IPS-15b (cell line): ENCODE measurements around the gene OSBPL1A.

Source experiments
- H3K27me3 ChIP-seq: one replicate; pipeline ENCODE4 v1.6.1; 2013; ENCODE audit warnings: low read length; ENCODE audit not compliant: control insufficient read depth, insufficient read depth
- H3K36me3 ChIP-seq: one replicate; pipeline ENCODE4 v1.6.1; 2013; ENCODE audit warnings: low read length; ENCODE audit not compliant: control insufficient read depth, insufficient read depth
- H3K4me1 ChIP-seq: one replicate; pipeline ENCODE4 v1.6.1; 2013; ENCODE audit warnings: mild to moderate bottlenecking, low read length; ENCODE audit not compliant: control insufficient read depth, insufficient read depth
- H3K4me3 ChIP-seq: one replicate; pipeline ENCODE4 v1.5.1; 2013; ENCODE audit warnings: low read depth, low read length
- H3K9ac ChIP-seq: one replicate; pipeline ENCODE4 v1.6.1; 2013; ENCODE audit warnings: low read depth, mild to moderate bottlenecking, low read length
- H3K9me3 ChIP-seq: one replicate; pipeline ENCODE4 v1.6.1; 2013; ENCODE audit warnings: mild to moderate bottlenecking, low read length; ENCODE audit not compliant: control insufficient read depth, insufficient read depth

OSBPL1A gene

GRCh38 chr18:24397694-24398368, at the start of gene OSBPL1A:
Gene OSBPL1A, minus strand, starts transcription at chr18:24397824. Its CDS starts 20,291 bp downstream, at chr18:24377533.
- peak within 1 kb of the TSS; percentile 91 for H3K9ac ChIP-seq
- no peaks in the 10 kb centered on the region for H3K27me3 ChIP-seq
- peaks cover 29% of the 10 kb centered on the region for H3K4me1 ChIP-seq
- H3K4me3 ChIP-seq: peak within 1 kb of the TSS; percentile 99
- H3K36me3 ChIP-seq: no peaks in the 10 kb centered on the region
- no peaks in the 10 kb centered on the region for H3K9me3 ChIP-seq

- Histone ChIP-seq H3K27me3 (no peaks in the 10 kb centered on the region), H3K4me1 (no peaks in the 10 kb centered on the region), H3K9ac (no peak overlapping the region), H3K36me3 (peaks cover 7% of the 10 kb centered on the region), H3K9me3 (no peaks in the 10 kb centered on the region), H3K4me3 (no peak overlapping the region)
Measured at GRCh38 chr18:24446953-24447538, 49.4 kb upstream of the OSBPL1A start.

GRCh38 chr18:24446453-24446852, 48.8 kb upstream of the OSBPL1A start:
- no peaks in the 10 kb centered on the region for H3K4me1 ChIP-seq
- H3K27me3 ChIP-seq: no peaks in the 10 kb centered on the region
- H3K36me3 ChIP-seq: peaks cover 8% of the 10 kb centered on the region
- H3K4me3 ChIP-seq: no peak overlapping the region
- H3K9ac ChIP-seq: no peak overlapping the region
- no peaks in the 10 kb centered on the region for H3K9me3 ChIP-seq

GRCh38 chr18:24443870-24444269, 46.2 kb upstream of the OSBPL1A start:
- Histone ChIP-seq H3K27me3 (no peaks in the 10 kb centered on the region), H3K9me3 (no peaks in the 10 kb centered on the region), H3K4me1 (no peaks in the 10 kb centered on the region), H3K9ac (no peak overlapping the region), H3K36me3 (peaks cover 9% of the 10 kb centered on the region), H3K4me3 (no peak overlapping the region)

- Histone ChIP-seq H3K27me3 (no peaks in the 10 kb centered on the region), H3K9ac (no peak overlapping the region), H3K9me3 (no peaks in the 10 kb centered on the region), H3K36me3 (peaks cover 7% of the 10 kb centered on the region), H3K4me1 (no peaks in the 10 kb centered on the region), H3K4me3 (no peak overlapping the region)
Measured at GRCh38 chr18:24436939-24437338, 39.3 kb upstream of the OSBPL1A start.

- Histone ChIP-seq H3K27me3 (no peaks in the 10 kb centered on the region), H3K4me3 (no peak overlapping the region), H3K9me3 (no peaks in the 10 kb centered on the region), H3K36me3 (peaks cover 6% of the 10 kb centered on the region), H3K4me1 (peaks cover 7% of the 10 kb centered on the region), H3K9ac (no peak overlapping the region)
Measured at GRCh38 chr18:24432618-24433017, 35.0 kb upstream of the OSBPL1A start.

GRCh38 chr18:24429188-24429587, 31.6 kb upstream of the OSBPL1A start:
- peaks cover 11% of the 10 kb centered on the region for H3K4me1 ChIP-seq

GRCh38 chr18:24428709-24429108, 31.1 kb upstream of the OSBPL1A start:
- Histone ChIP-seq H3K4me1 (peaks cover 11% of the 10 kb centered on the region), H3K9ac (no peak overlapping the region), H3K4me3 (no peak overlapping the region), H3K27me3 (peaks cover 2% of the 10 kb centered on the region), H3K36me3 (peaks cover 6% of the 10 kb centered on the region), H3K9me3 (no peaks in the 10 kb centered on the region)

More at GRCh38 chr18:24429188-24429587, 31.6 kb upstream of the OSBPL1A start:
- no peak overlapping the region for H3K9ac ChIP-seq
- H3K4me3 ChIP-seq: no peak overlapping the region
- H3K9me3 ChIP-seq: no peaks in the 10 kb centered on the region
- no peaks in the 10 kb centered on the region for H3K27me3 ChIP-seq
- peaks cover 6% of the 10 kb centered on the region for H3K36me3 ChIP-seq

GRCh38 chr18:24427484-24427883, 29.9 kb upstream of the OSBPL1A start:
- Histone ChIP-seq H3K4me3 (peak overlapping the region; percentile 93), H3K9ac (peak overlapping the region; percentile 99), H3K9me3 (no peaks in the 10 kb centered on the region), H3K27me3 (peaks cover 3% of the 10 kb centered on the region), H3K36me3 (peaks cover 6% of the 10 kb centered on the region), H3K4me1 (peaks cover 11% of the 10 kb centered on the region)

- Histone ChIP-seq H3K9ac (peak within 1 kb of the TSS; percentile 99), H3K27me3 (peaks cover 3% of the 10 kb centered on the region), H3K4me1 (peaks cover 11% of the 10 kb centered on the region), H3K4me3 (peak within 1 kb of the TSS; percentile 93), H3K9me3 (no peaks in the 10 kb centered on the region), H3K36me3 (peaks cover 6% of the 10 kb centered on the region)
Measured at GRCh38 chr18:24426398-24427294, 29.0 kb upstream of the OSBPL1A start, which contains the start of gene IMPACT. Gene IMPACT, plus strand, starts transcription at chr18:24426670. Its CDS starts 87 bp downstream, at chr18:24426757.

- Histone ChIP-seq H3K27me3 (peaks cover 3% of the 10 kb centered on the region), H3K4me3 (peak overlapping the region; percentile 93), H3K9me3 (no peaks in the 10 kb centered on the region), H3K4me1 (peaks cover 11% of the 10 kb centered on the region), H3K9ac (peak overlapping the region; percentile 67), H3K36me3 (peaks cover 4% of the 10 kb centered on the region)
Measured at GRCh38 chr18:24426073-24426397, 28.4 kb upstream of the OSBPL1A start.
